WTC11 (cell line): ENCODE data around the gene SLU7. TPM values are rescaled to one million over a fixed set of nuclear protein-coding genes. Genes with fewer than 3 reads are reported as not detected.

Experiments used
- ATAC-seq: fragments of 200-7000 bp; cut with Tn5 transposase; 2 replicates; pipeline ENCODE4 v1.10.0; 2021; ENCODE audit warnings: mild to moderate bottlenecking, moderate library complexity
- CTCF ChIA-PET: fragments of 300-600 bp; sonication (Branson Sonifier 250); formaldehyde crosslinking; loops from one replicate; lab custom pipeline; 2021; ENCODE audit warnings: antibody characterized with exemption; lab: Charles Lee
- POLR2A ChIA-PET: fragments of 350-600 bp; sonication (Branson Sonifier 250); formaldehyde crosslinking; loops from one replicate; lab custom pipeline; 2021; ENCODE audit warnings: antibody characterized with exemption; lab: Charles Lee
- DNase-seq: peaks from one replicate; pipeline ENCODE4 v3.0.0; 2021; ENCODE audit warnings: low spot score
- H3K27ac Mint-ChIP-seq: 2 replicates; pipeline ENCODE4 v1.8.0; 2021; ENCODE audit warnings: mixed read lengths
- H3K27me3 Mint-ChIP-seq: 2 replicates; pipeline ENCODE4 v1.8.0; 2021; ENCODE audit warnings: low read depth, mild to moderate bottlenecking, moderate library complexity, mixed read lengths
- H3K36me3 Mint-ChIP-seq: 2 replicates; pipeline ENCODE4 v1.8.0; 2021; ENCODE audit warnings: mixed read lengths
- H3K4me1 Mint-ChIP-seq: 2 replicates; pipeline ENCODE4 v1.8.0; 2022; ENCODE audit warnings: mixed read lengths
- H3K4me3 Mint-ChIP-seq: 2 replicates; pipeline ENCODE4 v1.8.0; 2021; ENCODE audit warnings: mild to moderate bottlenecking, moderate library complexity, mixed read lengths
- H3K9me3 Mint-ChIP-seq: 2 replicates; pipeline ENCODE4 v1.8.0; 2021; ENCODE audit warnings: mixed read lengths
- CREB1 ChIP-seq: sonication (generic); formaldehyde crosslinking; IDR thresholded peaks from 2 replicates; pipeline ENCODE4 v1.8.0; 2023; ENCODE audit warnings: mild to moderate bottlenecking, missing genetic modification reagents
- JUN ChIP-seq: sonication (generic); formaldehyde crosslinking; IDR thresholded peaks from 2 replicates; pipeline ENCODE4 v1.8.0; 2023; ENCODE audit warnings: mild to moderate bottlenecking, missing genetic modification reagents
- NR1H2 ChIP-seq: sonication (generic); formaldehyde crosslinking; IDR thresholded peaks from 2 replicates; pipeline ENCODE4 v1.9.0; 2021; ENCODE audit warnings: mild to moderate bottlenecking, moderate library complexity, missing genetic modification reagents
- NR2C2 ChIP-seq: sonication (generic); formaldehyde crosslinking; IDR thresholded peaks from 2 replicates; pipeline ENCODE4 v1.8.0; 2022; ENCODE audit warnings: mild to moderate bottlenecking, missing genetic modification reagents
- SMAD4 ChIP-seq: sonication (generic); formaldehyde crosslinking; IDR thresholded peaks from 2 replicates; pipeline ENCODE4 v1.8.0; 2022; ENCODE audit warnings: mild to moderate bottlenecking, missing genetic modification reagents
- SOX15 ChIP-seq: fragments of 250-450 bp; sonication (Bioruptor Pico); IDR thresholded peaks from 2 replicates; pipeline ENCODE4 v1.9.0; 2021; ENCODE audit warnings: mild to moderate bottlenecking
- SP1 ChIP-seq: sonication (generic); formaldehyde crosslinking; conservative IDR thresholded peaks from 2 replicates; pipeline ENCODE4 v1.8.1; 2022; ENCODE audit warnings: missing genetic modification reagents
- ZBTB21 ChIP-seq: sonication (generic); formaldehyde crosslinking; IDR thresholded peaks from 2 replicates; pipeline ENCODE4 v1.8.1; 2023; ENCODE audit warnings: mild to moderate bottlenecking, missing genetic modification reagents, borderline replicate concordance
- total RNA-seq: library from RNA; stranded (reverse); gene quantifications from 3 replicates; pipeline ENCODE4 v1.2.3, GENCODE V29; 2021
- TF ChIP-seq, protein P1 (sequence below): fragments of 250-450 bp; sonication (Bioruptor Pico); IDR thresholded peaks from 2 replicates; pipeline ENCODE4 v2.1.2; 2022; ENCODE audit warnings: mild to moderate bottlenecking, moderate library complexity
- TF ChIP-seq, protein P2 (sequence below): fragments of 200-600 bp; IDR thresholded peaks from 2 replicates; pipeline ENCODE4 v1.8.0; 2022; ENCODE audit warnings: antibody characterized with exemption
- TF ChIP-seq, protein P3 (sequence below): fragments of 250-450 bp; sonication (Bioruptor Pico); conservative IDR thresholded peaks from 2 replicates; pipeline ENCODE4 v1.9.0; 2021; ENCODE audit warnings: mild to moderate bottlenecking
- TF ChIP-seq, protein P4 (sequence below): sonication (generic); formaldehyde crosslinking; IDR thresholded peaks from 2 replicates; pipeline ENCODE4 v1.8.0; 2022; ENCODE audit warnings: mild to moderate bottlenecking, missing genetic modification reagents
- TF ChIP-seq, protein P5 (sequence below): sonication (generic); formaldehyde crosslinking; IDR thresholded peaks from 2 replicates; pipeline ENCODE4 v1.8.0; 2022; ENCODE audit warnings: mild to moderate bottlenecking, missing genetic modification reagents
- TF ChIP-seq, protein P6 (sequence below): sonication (generic); formaldehyde crosslinking; IDR thresholded peaks from 2 replicates; pipeline ENCODE4 v1.8.1; 2022; ENCODE audit warnings: low read depth, mild to moderate bottlenecking, moderate library complexity, missing genetic modification reagents, borderline replicate concordance
- TF ChIP-seq, protein P7 (sequence below): fragments of 250-450 bp; sonication (Bioruptor Pico); IDR thresholded peaks from 2 replicates; pipeline ENCODE4 v1.8.0; 2021; ENCODE audit warnings: mild to moderate bottlenecking
- TF ChIP-seq, protein P8 (sequence below): sonication (generic); formaldehyde crosslinking; conservative IDR thresholded peaks from 2 replicates; pipeline ENCODE4 v1.8.1; 2023; ENCODE audit warnings: mild to moderate bottlenecking, low read depth, missing genetic modification reagents, moderate library complexity
- TF ChIP-seq, protein P9 (sequence below): sonication (generic); formaldehyde crosslinking; IDR thresholded peaks from 2 replicates; pipeline ENCODE4 v1.8.1; 2023; ENCODE audit warnings: mild to moderate bottlenecking, missing genetic modification reagents
- TF ChIP-seq, protein P10 (sequence below): sonication (generic); formaldehyde crosslinking; IDR thresholded peaks from 2 replicates; pipeline ENCODE4 v1.8.1; 2023; ENCODE audit warnings: mild to moderate bottlenecking, missing genetic modification reagents

Gene SLU7
- total RNA-seq, 1 experiment from 2014 or later: 32.5 TPM

DNA sequence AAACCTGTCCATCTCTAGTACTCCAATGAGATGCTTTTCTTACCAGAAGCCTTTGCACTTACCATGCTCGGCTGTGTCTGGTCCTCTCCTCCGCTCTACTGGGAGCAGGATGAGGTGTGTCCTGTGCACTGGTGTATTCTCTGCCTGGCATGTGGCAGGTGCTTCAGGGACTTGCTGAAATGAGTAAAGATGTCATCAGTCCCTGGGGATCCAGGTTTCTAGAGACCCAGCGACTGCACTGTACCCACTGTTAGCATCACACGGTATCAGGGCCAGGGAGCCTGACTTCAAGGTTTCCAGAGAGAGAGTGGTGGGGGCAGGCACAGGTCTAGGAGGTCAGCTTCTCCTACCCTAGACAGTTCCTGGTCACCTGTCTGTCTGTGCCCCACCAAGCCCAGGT lies 13.3 kb upstream of the SLU7 start:
- TF ChIP-seq, protein P1, sequence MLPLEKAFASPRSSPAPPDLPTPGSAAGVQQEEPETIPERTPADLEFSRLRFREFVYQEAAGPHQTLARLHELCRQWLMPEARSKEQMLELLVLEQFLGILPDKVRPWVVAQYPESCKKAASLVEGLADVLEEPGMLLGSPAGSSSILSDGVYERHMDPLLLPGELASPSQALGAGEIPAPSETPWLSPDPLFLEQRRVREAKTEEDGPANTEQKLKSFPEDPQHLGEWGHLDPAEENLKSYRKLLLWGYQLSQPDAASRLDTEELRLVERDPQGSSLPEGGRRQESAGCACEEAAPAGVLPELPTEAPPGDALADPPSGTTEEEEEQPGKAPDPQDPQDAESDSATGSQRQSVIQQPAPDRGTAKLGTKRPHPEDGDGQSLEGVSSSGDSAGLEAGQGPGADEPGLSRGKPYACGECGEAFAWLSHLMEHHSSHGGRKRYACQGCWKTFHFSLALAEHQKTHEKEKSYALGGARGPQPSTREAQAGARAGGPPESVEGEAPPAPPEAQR (CRISPR knock-in tag): no peak
- TF ChIP-seq JUN (CRISPR knock-in tag) (no peak), NR2C2 (CRISPR knock-in tag) (no peak), SP1 (CRISPR knock-in tag) (no peak), SMAD4 (CRISPR knock-in tag) (no peak), CREB1 (CRISPR knock-in tag) (no peak)
- TF ChIP-seq, protein P2, sequence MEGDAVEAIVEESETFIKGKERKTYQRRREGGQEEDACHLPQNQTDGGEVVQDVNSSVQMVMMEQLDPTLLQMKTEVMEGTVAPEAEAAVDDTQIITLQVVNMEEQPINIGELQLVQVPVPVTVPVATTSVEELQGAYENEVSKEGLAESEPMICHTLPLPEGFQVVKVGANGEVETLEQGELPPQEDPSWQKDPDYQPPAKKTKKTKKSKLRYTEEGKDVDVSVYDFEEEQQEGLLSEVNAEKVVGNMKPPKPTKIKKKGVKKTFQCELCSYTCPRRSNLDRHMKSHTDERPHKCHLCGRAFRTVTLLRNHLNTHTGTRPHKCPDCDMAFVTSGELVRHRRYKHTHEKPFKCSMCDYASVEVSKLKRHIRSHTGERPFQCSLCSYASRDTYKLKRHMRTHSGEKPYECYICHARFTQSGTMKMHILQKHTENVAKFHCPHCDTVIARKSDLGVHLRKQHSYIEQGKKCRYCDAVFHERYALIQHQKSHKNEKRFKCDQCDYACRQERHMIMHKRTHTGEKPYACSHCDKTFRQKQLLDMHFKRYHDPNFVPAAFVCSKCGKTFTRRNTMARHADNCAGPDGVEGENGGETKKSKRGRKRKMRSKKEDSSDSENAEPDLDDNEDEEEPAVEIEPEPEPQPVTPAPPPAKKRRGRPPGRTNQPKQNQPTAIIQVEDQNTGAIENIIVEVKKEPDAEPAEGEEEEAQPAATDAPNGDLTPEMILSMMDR: no peak
- TF ChIP-seq, protein P3, sequence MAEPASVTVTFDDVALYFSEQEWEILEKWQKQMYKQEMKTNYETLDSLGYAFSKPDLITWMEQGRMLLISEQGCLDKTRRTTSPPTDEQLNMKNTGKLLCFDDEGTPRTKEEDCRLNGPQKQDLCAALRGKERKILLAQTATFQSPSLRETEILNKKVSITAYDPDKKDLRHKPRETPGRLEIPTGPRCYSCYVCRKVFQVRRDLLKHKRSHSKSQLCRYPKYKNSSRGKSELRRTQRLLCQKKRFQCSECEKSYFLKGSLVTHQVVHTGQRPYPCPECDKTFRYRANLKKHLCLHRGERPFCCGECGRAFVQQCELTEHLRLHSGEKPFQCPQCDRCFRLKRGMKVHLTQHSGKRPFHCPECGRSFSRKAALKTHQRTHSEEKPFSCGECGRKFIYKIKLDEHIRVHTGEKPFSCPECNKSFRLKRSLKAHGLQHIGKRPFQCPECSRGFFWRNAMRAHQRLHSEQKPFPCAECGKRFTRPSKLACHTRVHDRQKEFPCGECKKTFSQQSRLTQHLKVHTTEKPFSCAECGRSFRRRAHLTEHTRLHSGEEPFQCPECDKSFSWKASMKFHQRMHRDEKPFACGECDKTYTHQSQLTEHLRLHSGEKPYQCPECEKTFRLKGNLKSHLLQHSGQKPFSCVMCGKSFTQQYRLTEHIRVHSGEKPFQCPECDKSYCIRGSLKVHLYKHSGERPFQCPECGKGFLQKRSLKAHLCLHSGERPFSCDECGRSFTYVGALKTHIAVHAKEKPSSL (CRISPR knock-in tag): no peak
- TF ChIP-seq, protein P4, sequence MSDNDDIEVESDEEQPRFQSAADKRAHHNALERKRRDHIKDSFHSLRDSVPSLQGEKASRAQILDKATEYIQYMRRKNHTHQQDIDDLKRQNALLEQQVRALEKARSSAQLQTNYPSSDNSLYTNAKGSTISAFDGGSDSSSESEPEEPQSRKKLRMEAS (CRISPR knock-in tag): no peak
- TF ChIP-seq, protein P5, sequence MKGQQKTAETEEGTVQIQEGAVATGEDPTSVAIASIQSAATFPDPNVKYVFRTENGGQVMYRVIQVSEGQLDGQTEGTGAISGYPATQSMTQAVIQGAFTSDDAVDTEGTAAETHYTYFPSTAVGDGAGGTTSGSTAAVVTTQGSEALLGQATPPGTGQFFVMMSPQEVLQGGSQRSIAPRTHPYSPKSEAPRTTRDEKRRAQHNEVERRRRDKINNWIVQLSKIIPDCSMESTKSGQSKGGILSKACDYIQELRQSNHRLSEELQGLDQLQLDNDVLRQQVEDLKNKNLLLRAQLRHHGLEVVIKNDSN (CRISPR knock-in tag): no peak
- TF ChIP-seq, protein P6, sequence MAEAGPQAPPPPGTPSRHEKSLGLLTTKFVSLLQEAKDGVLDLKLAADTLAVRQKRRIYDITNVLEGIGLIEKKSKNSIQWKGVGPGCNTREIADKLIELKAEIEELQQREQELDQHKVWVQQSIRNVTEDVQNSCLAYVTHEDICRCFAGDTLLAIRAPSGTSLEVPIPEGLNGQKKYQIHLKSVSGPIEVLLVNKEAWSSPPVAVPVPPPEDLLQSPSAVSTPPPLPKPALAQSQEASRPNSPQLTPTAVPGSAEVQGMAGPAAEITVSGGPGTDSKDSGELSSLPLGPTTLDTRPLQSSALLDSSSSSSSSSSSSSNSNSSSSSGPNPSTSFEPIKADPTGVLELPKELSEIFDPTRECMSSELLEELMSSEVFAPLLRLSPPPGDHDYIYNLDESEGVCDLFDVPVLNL: no peak
- no peak overlapping the region for H3K4me3 Mint-ChIP-seq
- H3K9me3 Mint-ChIP-seq: no peaks in the 10 kb centered on the region
- H3K4me1 Mint-ChIP-seq: peaks cover 4% of the 10 kb centered on the region; the same call in 1 of the 2 replicates
- H3K27ac Mint-ChIP-seq: no peak overlapping the region
- no peaks in the 10 kb centered on the region for H3K27me3 Mint-ChIP-seq
- DNase-seq (no peak), ATAC-seq (no peak)
- ChIA-PET POLR2A (no interaction called here), CTCF (no interaction called here)
- H3K36me3 Mint-ChIP-seq: peaks cover 26% of the 10 kb centered on the region

DNA sequence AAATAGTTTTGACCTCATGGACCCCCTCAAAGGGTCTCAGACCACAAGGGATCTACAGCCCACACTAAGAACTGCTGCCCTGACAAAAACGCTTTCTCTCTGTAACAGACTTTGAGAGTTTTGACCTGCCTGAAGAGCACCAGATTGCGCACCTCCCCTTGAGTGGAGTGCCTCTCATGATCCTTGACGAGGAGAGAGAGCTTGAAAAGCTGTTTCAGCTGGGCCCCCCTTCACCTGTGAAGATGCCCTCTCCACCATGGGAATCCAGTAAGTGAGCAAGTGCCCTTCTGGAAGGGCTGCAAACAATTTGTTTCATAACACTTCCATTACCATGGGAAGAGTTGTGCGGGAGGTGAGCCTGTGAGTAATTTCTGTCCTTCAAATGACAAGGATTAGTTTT lies 8.7 kb upstream of the SLU7 start:
- no peak overlapping the region for H3K4me3 Mint-ChIP-seq
- POLR2A ChIA-PET: no interaction called here
- H3K4me1 Mint-ChIP-seq: peaks cover 21% of the 10 kb centered on the region
- ATAC-seq (no peak), DNase-seq (no peak)
- H3K27ac Mint-ChIP-seq: no peak overlapping the region
- H3K36me3 Mint-ChIP-seq: peaks cover 67% of the 10 kb centered on the region
- no peaks in the 10 kb centered on the region for H3K27me3 Mint-ChIP-seq
- H3K9me3 Mint-ChIP-seq: no peaks in the 10 kb centered on the region
- CTCF ChIA-PET: no interaction called here
- TF ChIP-seq, protein P7, sequence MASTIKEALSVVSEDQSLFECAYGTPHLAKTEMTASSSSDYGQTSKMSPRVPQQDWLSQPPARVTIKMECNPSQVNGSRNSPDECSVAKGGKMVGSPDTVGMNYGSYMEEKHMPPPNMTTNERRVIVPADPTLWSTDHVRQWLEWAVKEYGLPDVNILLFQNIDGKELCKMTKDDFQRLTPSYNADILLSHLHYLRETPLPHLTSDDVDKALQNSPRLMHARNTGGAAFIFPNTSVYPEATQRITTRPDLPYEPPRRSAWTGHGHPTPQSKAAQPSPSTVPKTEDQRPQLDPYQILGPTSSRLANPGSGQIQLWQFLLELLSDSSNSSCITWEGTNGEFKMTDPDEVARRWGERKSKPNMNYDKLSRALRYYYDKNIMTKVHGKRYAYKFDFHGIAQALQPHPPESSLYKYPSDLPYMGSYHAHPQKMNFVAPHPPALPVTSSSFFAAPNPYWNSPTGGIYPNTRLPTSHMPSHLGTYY (CRISPR knock-in tag): no peak
- TF ChIP-seq, protein P8, sequence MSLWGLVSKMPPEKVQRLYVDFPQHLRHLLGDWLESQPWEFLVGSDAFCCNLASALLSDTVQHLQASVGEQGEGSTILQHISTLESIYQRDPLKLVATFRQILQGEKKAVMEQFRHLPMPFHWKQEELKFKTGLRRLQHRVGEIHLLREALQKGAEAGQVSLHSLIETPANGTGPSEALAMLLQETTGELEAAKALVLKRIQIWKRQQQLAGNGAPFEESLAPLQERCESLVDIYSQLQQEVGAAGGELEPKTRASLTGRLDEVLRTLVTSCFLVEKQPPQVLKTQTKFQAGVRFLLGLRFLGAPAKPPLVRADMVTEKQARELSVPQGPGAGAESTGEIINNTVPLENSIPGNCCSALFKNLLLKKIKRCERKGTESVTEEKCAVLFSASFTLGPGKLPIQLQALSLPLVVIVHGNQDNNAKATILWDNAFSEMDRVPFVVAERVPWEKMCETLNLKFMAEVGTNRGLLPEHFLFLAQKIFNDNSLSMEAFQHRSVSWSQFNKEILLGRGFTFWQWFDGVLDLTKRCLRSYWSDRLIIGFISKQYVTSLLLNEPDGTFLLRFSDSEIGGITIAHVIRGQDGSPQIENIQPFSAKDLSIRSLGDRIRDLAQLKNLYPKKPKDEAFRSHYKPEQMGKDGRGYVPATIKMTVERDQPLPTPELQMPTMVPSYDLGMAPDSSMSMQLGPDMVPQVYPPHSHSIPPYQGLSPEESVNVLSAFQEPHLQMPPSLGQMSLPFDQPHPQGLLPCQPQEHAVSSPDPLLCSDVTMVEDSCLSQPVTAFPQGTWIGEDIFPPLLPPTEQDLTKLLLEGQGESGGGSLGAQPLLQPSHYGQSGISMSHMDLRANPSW (CRISPR knock-in tag): no peak
- no peak for TF ChIP-seq ZBTB21 (CRISPR knock-in tag)
- TF ChIP-seq NR1H2 (CRISPR knock-in tag): no peak
- no peak for TF ChIP-seq SOX15 (CRISPR knock-in tag)
- TF ChIP-seq, protein P5 (CRISPR knock-in tag): no peak
- TF ChIP-seq, protein P9, sequence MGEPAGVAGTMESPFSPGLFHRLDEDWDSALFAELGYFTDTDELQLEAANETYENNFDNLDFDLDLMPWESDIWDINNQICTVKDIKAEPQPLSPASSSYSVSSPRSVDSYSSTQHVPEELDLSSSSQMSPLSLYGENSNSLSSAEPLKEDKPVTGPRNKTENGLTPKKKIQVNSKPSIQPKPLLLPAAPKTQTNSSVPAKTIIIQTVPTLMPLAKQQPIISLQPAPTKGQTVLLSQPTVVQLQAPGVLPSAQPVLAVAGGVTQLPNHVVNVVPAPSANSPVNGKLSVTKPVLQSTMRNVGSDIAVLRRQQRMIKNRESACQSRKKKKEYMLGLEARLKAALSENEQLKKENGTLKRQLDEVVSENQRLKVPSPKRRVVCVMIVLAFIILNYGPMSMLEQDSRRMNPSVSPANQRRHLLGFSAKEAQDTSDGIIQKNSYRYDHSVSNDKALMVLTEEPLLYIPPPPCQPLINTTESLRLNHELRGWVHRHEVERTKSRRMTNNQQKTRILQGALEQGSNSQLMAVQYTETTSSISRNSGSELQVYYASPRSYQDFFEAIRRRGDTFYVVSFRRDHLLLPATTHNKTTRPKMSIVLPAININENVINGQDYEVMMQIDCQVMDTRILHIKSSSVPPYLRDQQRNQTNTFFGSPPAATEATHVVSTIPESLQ (CRISPR knock-in tag): no peak
- TF ChIP-seq, protein P10, sequence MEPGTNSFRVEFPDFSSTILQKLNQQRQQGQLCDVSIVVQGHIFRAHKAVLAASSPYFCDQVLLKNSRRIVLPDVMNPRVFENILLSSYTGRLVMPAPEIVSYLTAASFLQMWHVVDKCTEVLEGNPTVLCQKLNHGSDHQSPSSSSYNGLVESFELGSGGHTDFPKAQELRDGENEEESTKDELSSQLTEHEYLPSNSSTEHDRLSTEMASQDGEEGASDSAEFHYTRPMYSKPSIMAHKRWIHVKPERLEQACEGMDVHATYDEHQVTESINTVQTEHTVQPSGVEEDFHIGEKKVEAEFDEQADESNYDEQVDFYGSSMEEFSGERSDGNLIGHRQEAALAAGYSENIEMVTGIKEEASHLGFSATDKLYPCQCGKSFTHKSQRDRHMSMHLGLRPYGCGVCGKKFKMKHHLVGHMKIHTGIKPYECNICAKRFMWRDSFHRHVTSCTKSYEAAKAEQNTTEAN (CRISPR knock-in tag): no peak
